IPS-18c (cell line): ENCODE data around the gene SAA2.
"Not testable (repeated sequence)": the region's sequence is repeated elsewhere in the genome, so short reads cannot be mapped to it uniquely, and the experiment has no call there.

Source experiments
- H3K4me3 ChIP-seq: 2 replicates; pipeline ENCODE4 v1.7.0; 2013; ENCODE audit warnings: low read depth, mild to moderate bottlenecking, low read length, moderate library complexity; ENCODE audit not compliant: insufficient read depth
- H3K9me3 ChIP-seq: one replicate; pipeline ENCODE4 v1.6.1; 2013; ENCODE audit warnings: mild to moderate bottlenecking, low read length, moderate library complexity; ENCODE audit not compliant: control insufficient read depth, insufficient read depth

The SAA2 gene

GRCh38 chr11:18222814-18223421 is 25.6 kb downstream of the SAA2 start:
- Histone ChIP-seq H3K9me3 (no peaks in the 10 kb centered on the region), H3K4me3 (no peak overlapping the region)

DNA sequence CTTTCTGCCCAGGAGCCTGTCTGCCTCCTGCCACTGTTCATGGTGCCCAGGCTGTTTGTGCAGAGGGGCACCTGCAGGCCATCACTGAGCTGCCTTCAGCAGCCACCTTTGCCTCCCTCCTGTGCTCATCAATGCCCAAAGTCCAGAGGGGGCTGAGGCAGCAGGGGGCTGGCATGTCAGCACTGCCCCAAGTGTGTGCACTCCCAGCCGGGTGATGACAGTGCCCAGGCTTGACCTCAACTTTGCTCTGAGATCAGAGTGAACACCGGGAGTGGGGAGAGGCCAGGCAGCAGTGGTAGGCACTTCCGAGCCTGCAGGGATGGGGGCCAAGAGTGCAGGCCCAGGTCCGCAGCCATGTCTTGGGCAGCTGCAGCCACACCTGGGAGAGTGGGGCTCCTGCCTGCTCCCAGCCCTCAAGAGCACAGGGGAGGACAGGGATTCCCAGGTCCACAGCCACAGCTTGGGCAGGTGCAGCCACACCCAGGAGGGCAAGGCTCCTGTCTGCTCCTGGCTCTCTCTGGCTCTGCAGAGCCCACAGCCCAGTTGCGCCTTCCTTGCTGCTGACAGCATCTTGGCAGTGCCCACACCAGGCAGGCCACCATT is 27.1 kb downstream of the SAA2 start:
- Histone ChIP-seq H3K9me3 (no peaks in the 10 kb centered on the region), H3K4me3 (no peak overlapping the region)

GRCh38 chr11:18209058-18209457 is 39.4 kb downstream of the SAA2 start:
- Histone ChIP-seq H3K4me3 (no peak overlapping the region), H3K9me3 (no peaks in the 10 kb centered on the region)

DNA sequence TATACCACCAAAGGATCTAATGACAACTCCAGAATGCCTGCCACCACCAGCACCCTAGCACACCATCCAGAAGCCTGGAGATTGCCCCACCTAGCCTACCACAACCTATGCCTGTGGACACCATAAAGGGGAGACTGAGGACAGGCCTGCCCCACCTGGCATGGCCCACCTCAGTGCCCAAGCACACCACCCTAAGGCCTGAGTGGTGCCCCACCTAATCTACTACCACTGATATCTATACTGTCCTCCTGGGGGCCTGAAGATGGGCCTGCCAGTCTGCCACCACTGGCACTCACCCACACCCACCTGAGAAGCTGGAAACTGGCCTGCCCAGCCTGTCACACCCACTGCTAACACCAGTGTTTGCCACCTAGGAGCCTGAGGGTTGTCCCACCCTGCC is 43.7 kb downstream of the SAA2 start:
- Histone ChIP-seq H3K9me3 (no peaks in the 10 kb centered on the region), H3K4me3 (no peak overlapping the region)

- Histone ChIP-seq H3K9me3 (no peaks in the 10 kb centered on the region), H3K4me3 (no peak overlapping the region)
Observed at GRCh38 chr11:18204220-18204619, 44.2 kb downstream of the SAA2 start.

DNA sequence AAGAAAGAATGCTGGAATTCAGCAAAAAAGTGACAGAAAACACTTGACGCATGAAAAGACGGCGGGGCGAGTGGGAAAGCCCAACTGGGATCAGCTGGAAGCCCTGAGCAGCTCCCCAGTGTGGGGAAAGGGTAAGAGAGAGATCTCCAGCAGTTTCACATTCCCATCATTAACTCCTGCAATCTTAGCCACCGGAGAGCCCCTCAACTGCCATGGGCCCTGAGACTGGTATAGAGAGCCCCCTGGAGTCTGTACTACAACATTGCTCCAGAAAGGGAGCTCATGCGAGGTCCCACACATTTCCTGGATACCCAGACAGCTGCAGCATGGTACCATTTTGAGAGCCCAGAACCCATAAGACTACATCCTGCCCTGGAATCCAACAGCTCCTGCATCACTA is 44.7 kb downstream of the SAA2 start:
- Histone ChIP-seq H3K9me3 (no peaks in the 10 kb centered on the region), H3K4me3 (no peak overlapping the region)

GRCh38 chr11:18197738-18198137 is 50.7 kb downstream of the SAA2 start:
- not testable (repeated sequence) for H3K9me3 ChIP-seq, H3K4me3 ChIP-seq

GRCh38 chr11:18196532-18196931 is 51.9 kb downstream of the SAA2 start:
- Histone ChIP-seq H3K9me3 (no peaks in the 10 kb centered on the region), H3K4me3 (no peak overlapping the region)
